Mucosa of descending colon (tissue), 3 donors: ENCODE measurements around the gene BTBD9. TPM values are rescaled to one million over a fixed set of nuclear protein-coding genes. Genes with fewer than 3 reads are reported as not detected.

Experiments used
- ATAC-seq: fragments of 200-7000 bp; cut with Tn5 transposase; one replicate; pipeline ENCODE4 v1.9.1; 2020; ENCODE audit warnings: mild to moderate bottlenecking, moderate library complexity
- DNase-seq, 3 donors: peaks; one replicate each; pipeline ENCODE4 v3.0.0-alpha.2; 2020
- H3K36me3 ChIP-seq: fragments of 200-600 bp; one replicate; pipeline ENCODE4 v1.8.0; 2021; ENCODE audit warnings: low read depth, mild to moderate bottlenecking
- H3K4me1 ChIP-seq: fragments of 200-600 bp; one replicate; pipeline ENCODE4 v1.8.0; 2021; ENCODE audit warnings: low read depth, mild to moderate bottlenecking
- H3K4me3 ChIP-seq: fragments of 200-600 bp; one replicate; pipeline ENCODE4 v1.8.0; 2021; ENCODE audit warnings: mild to moderate bottlenecking
- H3K9me3 ChIP-seq: fragments of 200-600 bp; one replicate; pipeline ENCODE4 v1.8.0; 2021; ENCODE audit warnings: mild to moderate bottlenecking
- CTCF ChIP-seq: fragments of 200-600 bp; IDR thresholded peaks from one replicate; pipeline ENCODE4 v1.8.0; 2022; ENCODE audit warnings: antibody characterized with exemption, mild to moderate bottlenecking
- intact Hi-C, 2 donors: fragments of 100-400 bp; cut with DNase I in 1 of 2; cut with micrococcal nuclease in 1 of 2; formaldehyde crosslinking; loops; one replicate each; pipeline versions ENCODE4 v1.11.0 to v1.11.1; 2022; cut with DNase I, micrococcal nuclease
- total RNA-seq, 3 donors: library from RNA; stranded (reverse); fragmentation: NEBNext Ultra II Directional in 2 of 3; extraction: Animal tissue kit (Norgen Biotek cat#: 25700) in 2 of 3; gene quantifications; one replicate each; pipeline versions ENCODE4 v1.2.1 to v1.2.4, GENCODE V29; 2021 to 2023
- donor health status: DM: no; HTN: no; CAD: no; lungs with moderate emphysema.
- donor health status: DM: no; HTN: no; CAD: no.
- donor health status: DM: no; HTN: yes; CAD: no.

Gene BTBD9
- total RNA-seq, 3 donors from 2014 or later: 22.4 to 38.8 (median 23.9) TPM

GRCh38 chr6:38184585-38185080 lies 455.1 kb downstream of the BTBD9 start:
- intact Hi-C loops: no loop called here
- Histone ChIP-seq H3K4me1 (no peaks in the 10 kb centered on the region), H3K9me3 (no peaks in the 10 kb centered on the region), H3K4me3 (no peak overlapping the region), H3K36me3 (no peaks in the 10 kb centered on the region)
- ATAC-seq (no peak), DNase-seq (no peak)
- no peak for TF ChIP-seq CTCF

GRCh38 chr6:38183856-38184584 lies 455.7 kb downstream of the BTBD9 start:
- H3K4me3 ChIP-seq: no peak overlapping the region
- TF ChIP-seq CTCF: no peak
- intact Hi-C loops: no loop called here
- H3K36me3 ChIP-seq: no peaks in the 10 kb centered on the region
- no peak for ATAC-seq
- H3K4me1 ChIP-seq: no peaks in the 10 kb centered on the region
- DNase-seq: no peak
- H3K9me3 ChIP-seq: no peaks in the 10 kb centered on the region

- ATAC-seq: no peak
- Histone ChIP-seq H3K36me3 (no peaks in the 10 kb centered on the region), H3K4me3 (no peak overlapping the region), H3K9me3 (no peaks in the 10 kb centered on the region), H3K4me1 (no peaks in the 10 kb centered on the region)
- intact Hi-C loops: no loop called here
- DNase-seq: no peak
- TF ChIP-seq CTCF: no peak
Observed at GRCh38 chr6:38182426-38182825, 457.3 kb downstream of the BTBD9 start.

GRCh38 chr6:38180586-38180985 lies 459.1 kb downstream of the BTBD9 start:
- Histone ChIP-seq H3K9me3 (no peaks in the 10 kb centered on the region), H3K4me3 (no peak overlapping the region), H3K36me3 (no peaks in the 10 kb centered on the region), H3K4me1 (peaks cover 10% of the 10 kb centered on the region)
- no peak for DNase-seq
- TF ChIP-seq CTCF: no peak
- intact Hi-C loops: no loop called here
- ATAC-seq: no peak

GRCh38 chr6:38179794-38180430 lies 459.8 kb downstream of the BTBD9 start:
- TF ChIP-seq CTCF: no peak
- Histone ChIP-seq H3K4me3 (no peak overlapping the region), H3K4me1 (peaks cover 10% of the 10 kb centered on the region), H3K36me3 (no peaks in the 10 kb centered on the region), H3K9me3 (no peaks in the 10 kb centered on the region)
- intact Hi-C loops: no loop called here
- DNase-seq (no peak), ATAC-seq (no peak)
